Measurements from ENCODE around the gene MYO7B.

The MYO7B gene

DNA sequence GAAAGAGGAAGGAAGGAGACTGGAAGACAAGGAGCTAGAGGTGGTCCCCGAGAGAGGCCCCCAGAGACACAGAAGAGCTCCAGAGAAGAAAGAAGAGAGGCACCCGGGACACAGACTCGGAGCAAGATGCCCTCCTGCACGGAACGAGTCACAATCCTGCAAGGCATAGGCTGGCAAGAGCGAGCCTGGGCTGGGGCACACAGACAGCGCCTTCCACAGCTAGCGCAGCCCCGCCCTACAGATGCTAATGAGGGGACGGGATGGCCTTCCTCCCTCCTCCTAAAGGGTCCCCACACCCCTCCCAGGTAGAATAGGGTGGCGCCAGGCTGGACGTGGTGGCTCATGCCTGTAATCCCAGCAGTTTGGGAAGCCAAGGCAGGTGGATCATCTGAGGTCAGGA is 90.7 kb downstream of the MYO7B start:
- Histone ChIP-seq H3K9me2 (ENCODE audit: low read depth, low read length) (no peaks in the 10 kb centered on the region), H2AFZ (ENCODE audit: low read length) (no peak overlapping the region), H3F3A (ENCODE audit: insufficient read depth, low read length) (no peaks in the 10 kb centered on the region), H3K79me2 (ENCODE audit: insufficient read depth, low read length) (no peaks in the 10 kb centered on the region), H3K9ac (ENCODE audit: low read length) (no peak overlapping the region), H3K27me3 (ENCODE audit: insufficient read depth, low read length) (peaks cover 11% of the 10 kb centered on the region; the same call in 1 of the 2 replicates), H3K4me1 (ENCODE audit: insufficient read depth, low read length, severe bottlenecking) (no peaks in the 10 kb centered on the region), H3K4me3 (ENCODE audit: low read depth, low read length, poor library complexity, severe bottlenecking) (no peak overlapping the region), H3K9me3 (ENCODE audit: low read length) (no peaks in the 10 kb centered on the region), H4K20me1 (ENCODE audit: insufficient read depth, low read length) (no peaks in the 10 kb centered on the region), H3K36me3 (ENCODE audit: insufficient read depth, low read length) (no peaks in the 10 kb centered on the region), H3K27ac (ENCODE audit: low read depth, low read length, poor library complexity, severe bottlenecking) (no peak overlapping the region), H3K4me2 (ENCODE audit: low read length) (no peak overlapping the region)
- no peak for TF ChIP-seq EZH2 (IDR thresholded peaks at IDR 0.05; ENCODE audit: borderline replicate concordance, low read length)
- TF ChIP-seq, protein P1, sequence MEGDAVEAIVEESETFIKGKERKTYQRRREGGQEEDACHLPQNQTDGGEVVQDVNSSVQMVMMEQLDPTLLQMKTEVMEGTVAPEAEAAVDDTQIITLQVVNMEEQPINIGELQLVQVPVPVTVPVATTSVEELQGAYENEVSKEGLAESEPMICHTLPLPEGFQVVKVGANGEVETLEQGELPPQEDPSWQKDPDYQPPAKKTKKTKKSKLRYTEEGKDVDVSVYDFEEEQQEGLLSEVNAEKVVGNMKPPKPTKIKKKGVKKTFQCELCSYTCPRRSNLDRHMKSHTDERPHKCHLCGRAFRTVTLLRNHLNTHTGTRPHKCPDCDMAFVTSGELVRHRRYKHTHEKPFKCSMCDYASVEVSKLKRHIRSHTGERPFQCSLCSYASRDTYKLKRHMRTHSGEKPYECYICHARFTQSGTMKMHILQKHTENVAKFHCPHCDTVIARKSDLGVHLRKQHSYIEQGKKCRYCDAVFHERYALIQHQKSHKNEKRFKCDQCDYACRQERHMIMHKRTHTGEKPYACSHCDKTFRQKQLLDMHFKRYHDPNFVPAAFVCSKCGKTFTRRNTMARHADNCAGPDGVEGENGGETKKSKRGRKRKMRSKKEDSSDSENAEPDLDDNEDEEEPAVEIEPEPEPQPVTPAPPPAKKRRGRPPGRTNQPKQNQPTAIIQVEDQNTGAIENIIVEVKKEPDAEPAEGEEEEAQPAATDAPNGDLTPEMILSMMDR (IDR thresholded peaks at IDR 0.05; ENCODE audit: low read length) = no peak

DNA sequence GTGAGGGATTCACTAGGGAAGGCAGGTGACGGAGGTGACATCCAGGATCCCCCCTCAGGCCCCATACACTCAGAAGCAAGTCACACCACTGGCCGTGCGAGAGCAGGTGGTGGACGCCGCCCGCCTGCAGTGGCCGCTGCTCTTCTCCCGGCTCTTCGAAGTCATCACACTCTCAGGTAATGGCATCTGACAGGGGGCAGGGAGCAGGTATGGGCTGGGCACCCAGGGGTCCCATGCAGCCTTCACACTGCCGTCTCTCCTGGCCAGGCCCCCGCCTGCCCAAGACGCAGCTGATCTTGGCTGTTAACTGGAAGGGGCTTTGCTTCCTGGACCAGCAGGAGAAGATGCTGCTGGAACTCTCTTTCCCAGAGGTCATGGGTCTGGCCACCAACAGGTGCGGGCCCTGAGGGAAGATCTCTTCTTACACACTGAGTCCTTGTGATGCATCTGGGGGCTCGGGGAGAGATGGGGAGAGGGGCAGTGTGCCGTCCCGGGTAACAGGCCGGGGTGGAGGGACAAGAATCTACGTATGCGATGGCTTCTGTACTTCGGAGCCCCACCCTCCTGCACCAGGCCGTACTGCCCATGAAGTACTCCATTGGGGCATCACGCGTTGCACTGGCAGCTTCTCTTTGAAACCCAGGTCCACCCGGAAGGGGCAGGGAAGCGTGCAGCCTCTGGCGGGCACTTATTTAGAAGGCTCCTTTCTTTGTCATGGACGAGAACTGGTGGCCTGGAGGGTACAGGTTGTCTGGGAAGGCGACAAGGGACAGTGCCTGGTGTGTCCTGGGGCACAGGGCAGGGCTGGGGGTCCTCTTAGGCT is 91.6 kb downstream of the MYO7B start:
- Histone ChIP-seq H3K79me2 (ENCODE audit: insufficient read depth, low read length) (no peaks in the 10 kb centered on the region), H3K9me3 (ENCODE audit: low read length) (no peaks in the 10 kb centered on the region), H2AFZ (ENCODE audit: low read length) (no peak overlapping the region), H3K9ac (ENCODE audit: low read length) (no peak overlapping the region), H3K9me2 (ENCODE audit: low read depth, low read length) (no peaks in the 10 kb centered on the region), H4K20me1 (ENCODE audit: insufficient read depth, low read length) (no peaks in the 10 kb centered on the region), H3K27me3 (ENCODE audit: insufficient read depth, low read length) (peaks cover 16% of the 10 kb centered on the region; the same call in 1 of the 2 replicates), H3K4me3 (ENCODE audit: low read depth, low read length, poor library complexity, severe bottlenecking) (no peak overlapping the region), H3F3A (ENCODE audit: insufficient read depth, low read length) (no peaks in the 10 kb centered on the region), H3K36me3 (ENCODE audit: insufficient read depth, low read length) (no peaks in the 10 kb centered on the region), H3K4me2 (ENCODE audit: low read length) (no peak overlapping the region), H3K4me1 (ENCODE audit: insufficient read depth, low read length, severe bottlenecking) (no peaks in the 10 kb centered on the region), H3K27ac (ENCODE audit: low read depth, low read length, poor library complexity, severe bottlenecking) (no peak overlapping the region)
- TF ChIP-seq, protein P1 (IDR thresholded peaks at IDR 0.05; ENCODE audit: low read length) = no peak
- TF ChIP-seq EZH2 (IDR thresholded peaks at IDR 0.05; ENCODE audit: borderline replicate concordance, low read length) = no peak

DNA sequence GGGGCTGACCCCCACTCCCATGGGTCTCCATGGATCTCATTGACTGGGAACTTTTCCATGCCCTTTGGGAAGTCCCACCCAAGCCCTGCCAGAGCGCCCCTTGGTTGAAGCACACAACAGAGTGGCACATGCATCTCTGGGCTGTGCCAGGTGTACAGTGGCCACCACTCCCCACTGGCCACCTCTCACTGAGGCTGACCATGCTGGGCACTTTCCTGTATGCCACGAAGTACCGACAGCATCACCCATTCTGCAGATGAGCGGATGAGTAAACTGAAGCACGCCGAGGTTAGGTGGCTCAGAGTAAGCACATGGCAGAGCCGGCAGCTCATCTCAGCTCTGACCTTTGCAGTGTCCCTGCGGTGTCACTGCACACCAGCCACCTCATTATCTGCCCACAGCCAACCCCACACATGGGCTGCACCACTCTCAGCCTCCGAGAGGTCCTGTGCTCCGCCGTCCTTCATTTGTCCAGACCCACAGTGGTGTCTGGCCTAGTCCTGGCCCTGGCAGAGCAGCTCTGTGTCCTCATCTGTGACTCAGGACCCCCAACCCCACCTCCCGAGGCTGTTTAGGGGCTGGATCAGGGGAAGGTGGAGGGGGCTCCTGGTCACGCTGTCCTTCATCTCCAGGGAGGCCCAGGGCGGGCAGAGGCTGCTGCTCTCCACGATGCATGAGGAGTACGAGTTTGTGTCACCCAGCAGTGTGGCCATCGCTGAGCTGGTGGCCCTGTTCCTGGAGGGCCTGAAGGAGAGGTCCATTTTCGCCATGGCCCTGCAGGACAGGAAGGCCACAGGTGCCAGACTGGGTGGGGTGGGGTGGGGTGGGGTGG is 92.5 kb downstream of the MYO7B start:
- no peak overlapping the region for H3K9ac ChIP-seq (ENCODE audit: low read length)
- peaks cover 16% of the 10 kb centered on the region; the same call in 1 of the 2 replicates for H3K27me3 ChIP-seq (ENCODE audit: insufficient read depth, low read length)
- no peak for TF ChIP-seq EZH2 (IDR thresholded peaks at IDR 0.05; ENCODE audit: borderline replicate concordance, low read length)
- TF ChIP-seq, protein P1 (IDR thresholded peaks at IDR 0.05; ENCODE audit: low read length) = no peak
- no peaks in the 10 kb centered on the region for H3F3A ChIP-seq (ENCODE audit: insufficient read depth, low read length)
- no peaks in the 10 kb centered on the region for H4K20me1 ChIP-seq (ENCODE audit: insufficient read depth, low read length)
- no peaks in the 10 kb centered on the region for H3K9me2 ChIP-seq (ENCODE audit: low read depth, low read length)
- H3K36me3 ChIP-seq (ENCODE audit: insufficient read depth, low read length) = no peaks in the 10 kb centered on the region
- no peaks in the 10 kb centered on the region for H3K9me3 ChIP-seq (ENCODE audit: low read length)
- H3K79me2 ChIP-seq (ENCODE audit: insufficient read depth, low read length) = no peaks in the 10 kb centered on the region
- H3K27ac ChIP-seq (ENCODE audit: low read depth, low read length, poor library complexity, severe bottlenecking) = no peak overlapping the region
- H2AFZ ChIP-seq (ENCODE audit: low read length) = no peak overlapping the region
- no peak overlapping the region for H3K4me2 ChIP-seq (ENCODE audit: low read length)
- no peaks in the 10 kb centered on the region for H3K4me1 ChIP-seq (ENCODE audit: insufficient read depth, low read length, severe bottlenecking)
- no peak overlapping the region for H3K4me3 ChIP-seq (ENCODE audit: low read depth, low read length, poor library complexity, severe bottlenecking)

Data from OCI-LY1 (cell line).